Renal pelvis (tissue), 4 donors: ENCODE results near the gene SPTSSB. TPM values are rescaled to one million over a fixed set of nuclear protein-coding genes. Genes with fewer than 3 reads are reported as not detected.

Experiments used
- DNase-seq: peaks from one replicate; pipeline ENCODE4 v3.0.0-alpha.2; 2013
- polyA plus RNA-seq, 3 donors: library from polyadenylated mRNA; unstranded; fragments of 120-200 nt; gene quantifications; one replicate each; pipeline ENCODE4 v1.2.1, GENCODE V29; 2013; ENCODE audit not compliant: insufficient read length in 3 of 3

SPTSSB gene
- polyA plus RNA-seq, 3 donors = 3.0 to 4.1 (median 3.6) TPM

GRCh38 chr3:161295325-161295724 lies 76.0 kb downstream of the SPTSSB start:
- no peak for DNase-seq

Other genes starting within 250 kb of the SPTSSB start
- 10 to 100 TPM; 49.2 to 56.8 (median 50.1) TPM for gene NMD3, start 150.2 kb downstream of the SPTSSB start, polyA plus RNA-seq
- not detected for gene OTOL1, start 125.3 kb upstream of the SPTSSB start, polyA plus RNA-seq